Measurements from ENCODE around the gene NLGN1. TPM values are rescaled to one million over a fixed set of nuclear protein-coding genes. Genes with fewer than 3 reads are reported as not detected.

NLGN1 gene
- total and polyA plus RNA-seq, 2 of the 8 experiments (the other 6 are each of a cell fraction or from before 2014, with no cell fraction given): 7.8 to 14.8 TPM

- no peak for FAIRE-seq
- WGBS, 2 experiments (ENCODE audit: extremely low coverage in 1 of 2, insufficient coverage in 1 of 2, insufficient read length in 1 of 2, insufficient replicate concordance in 2 of 2, low coverage in 1 of 2, low lambda C conversion rate in 2 of 2, missing lambda C conversion rate in 1 of 2): 87% methylated on average over 2 of the region's 2 CpGs; no CpG with 5 or more reads in 1 of the 2 experiments
These were observed 81.8 kb downstream of the NLGN1 start for GRCh38 chr3:173479301-173479700.

More at GRCh38 chr3:173479301-173479700, 81.8 kb downstream of the NLGN1 start:
- no peak overlapping the region for H3K4ac ChIP-seq (replicated peaks; ENCODE audit: insufficient read length, low read depth, low read length)
- H4K5ac ChIP-seq (ENCODE audit: insufficient read length, low read depth, low read length): no peak overlapping the region
- H3K14ac ChIP-seq (ENCODE audit: insufficient read length): no peak overlapping the region
- no peak overlapping the region for H3K4me2 ChIP-seq (ENCODE audit: insufficient read depth in 1 of 2, low read depth in 2 of 2, low read length in 2 of 2)
- no peak overlapping the region for H2BK20ac ChIP-seq (ENCODE audit: low read length)
- no peaks in the 10 kb centered on the region for H3K23me2 ChIP-seq (ENCODE audit: low read depth, low read length)
- no peak overlapping the region for H3K4me3 ChIP-seq (ENCODE audit: extremely low read depth in 1 of 4, insufficient read depth in 2 of 4, low read depth in 3 of 4, low read length in 4 of 4)
- no peak for DNase-seq (ENCODE audit: low read depth in 1 of 2, low spot score in 2 of 2)
- CTCF ChIA-PET (ENCODE audit: partially characterized antibody): interaction anchor here (0.6 to 1.0 kb wide), 2 partner anchors 46 to 472 kb away, joined by 4 read pairs; no protein-coding TSS in a partner anchor
- H3K27ac ChIP-seq (ENCODE audit: low read depth, low read length): no peak overlapping the region
- no peak overlapping the region for H4K91ac ChIP-seq (replicated peaks; ENCODE audit: insufficient read length, low read length)
- H2BK15ac ChIP-seq (ENCODE audit: low read length): no peak overlapping the region
- H3K4me1 ChIP-seq (replicated peaks in 1 of 4; ENCODE audit: control insufficient read depth in 3 of 4, insufficient read depth in 4 of 4, low read length in 3 of 4): no peaks in the 10 kb centered on the region
- H3K56ac ChIP-seq (replicated peaks; ENCODE audit: insufficient read length, low read depth, low read length): no peak overlapping the region
- no peak overlapping the region for H2AFZ ChIP-seq (ENCODE audit: low read length)
- POLR2A ChIA-PET (ENCODE audit: partially characterized antibody): interaction anchor here (0.7 kb wide), 1 partner anchor 82 kb away, joined by 3 read pairs; the partner anchor contains the start of gene NLGN1
- H3K27me3 ChIP-seq (replicated peaks in 1 of 4; ENCODE audit: control insufficient read depth in 3 of 4, extremely low read depth in 1 of 4, insufficient read depth in 3 of 4, low read length in 3 of 4): no peaks in the 10 kb centered on the region
- H2BK120ac ChIP-seq (replicated peaks; ENCODE audit: low read depth, low read length): no peak overlapping the region
- H3K18ac ChIP-seq (ENCODE audit: extremely low read depth, low read length): no peak overlapping the region
- no peak overlapping the region for H3K23ac ChIP-seq (ENCODE audit: insufficient read length)
- H2BK12ac ChIP-seq (ENCODE audit: low read depth, low read length): no peak overlapping the region
- no peak overlapping the region for H2AK5ac ChIP-seq (ENCODE audit: low read depth, low read length)
- H3K9me3 ChIP-seq (ENCODE audit: insufficient read depth in 2 of 2, low read depth in 1 of 2, low read length in 1 of 2): no peaks in the 10 kb centered on the region
- H4K20me1 ChIP-seq (replicated peaks in 1 of 2; ENCODE audit: control insufficient read depth in 1 of 2, insufficient read depth in 2 of 2, low read length in 2 of 2): no peaks in the 10 kb centered on the region
- no peaks in the 10 kb centered on the region for H3K79me1 ChIP-seq (ENCODE audit: low read depth, low read length)
- H3K36me3 ChIP-seq (ENCODE audit: control insufficient read depth in 2 of 4, insufficient read depth in 4 of 4, low read length in 3 of 4): no peaks in the 10 kb centered on the region
- TF ChIP-seq NRF1 (IDR thresholded peaks at IDR 0.05; ENCODE audit: low read depth, low read length) (no peak), BACH1 (IDR thresholded peaks at IDR 0.05; ENCODE audit: low read length) (no peak), TAF7 (optimal IDR thresholded peaks at IDR 0.05; ENCODE audit: borderline replicate concordance, low read depth, low read length) (no peak), JUN (IDR thresholded peaks at IDR 0.05; ENCODE audit: low read depth, low read length) (no peak), EZH2 (IDR thresholded peaks at IDR 0.05; ENCODE audit: low read depth, low read length, severe bottlenecking) (no peak), CHD2 (IDR thresholded peaks at IDR 0.05; ENCODE audit: low read length) (no peak), SIX5 (IDR thresholded peaks at IDR 0.05; ENCODE audit: low read depth, low read length) (no peak)
- H3K9ac ChIP-seq (replicated peaks in 1 of 4; ENCODE audit: extremely low read depth in 1 of 4, low read depth in 3 of 4, low read length in 3 of 4): no peak overlapping the region
- no peak overlapping the region for H4K8ac ChIP-seq (ENCODE audit: extremely low read depth, insufficient read depth, low read length)
- no peak overlapping the region for H2BK5ac ChIP-seq (ENCODE audit: low read depth, low read length)
- H3K79me2 ChIP-seq (ENCODE audit: control insufficient read depth in 1 of 2, insufficient read depth in 2 of 2, low read length in 2 of 2): no peaks in the 10 kb centered on the region
